BE2C (cell line): ENCODE results near the gene PPM1N.

Source experiments
- DNase-seq: peaks from one replicate; pipeline ENCODE4 v3.0.0-alpha.2; 2020
- H3K27me3 ChIP-seq: fragments of 250-450 bp; sonication (Bioruptor Pico); 2 replicates; pipeline ENCODE4 v1.5.1; 2020; ENCODE audit warnings: mild to moderate bottlenecking
- H3K36me3 ChIP-seq: fragments of 250-450 bp; sonication (Bioruptor Pico); 2 replicates; pipeline ENCODE4 v1.5.1; 2020; ENCODE audit warnings: mild to moderate bottlenecking
- H3K4me1 ChIP-seq: fragments of 250-450 bp; sonication (Bioruptor Pico); 2 replicates; pipeline ENCODE4 v1.5.1; 2020
- H3K4me3 ChIP-seq: 2 replicates; pipeline ENCODE4 v1.5.1; 2011; ENCODE audit warnings: low read depth, low read length
- H3K9me3 ChIP-seq: fragments of 250-450 bp; sonication (Bioruptor Pico); 2 replicates; pipeline ENCODE4 v1.5.1; 2020
- CTCF ChIP-seq: IDR thresholded peaks from 2 replicates; pipeline ENCODE4 v1.5.1; 2012; ENCODE audit warnings: mild to moderate bottlenecking, low read depth, low read length

Gene PPM1N

GRCh38 chr19:45499196-45500180 is 1.2 kb downstream of the PPM1N start:
- Histone ChIP-seq H3K27me3 (no peaks in the 10 kb centered on the region), H3K36me3 (peaks cover 7% of the 10 kb centered on the region), H3K9me3 (no peaks in the 10 kb centered on the region; the same call in 1 of the 2 replicates), H3K4me3 (no peak overlapping the region), H3K4me1 (peaks cover 6% of the 10 kb centered on the region)
- peak; percentile 84 for DNase-seq
- TF ChIP-seq CTCF, result no peak

- Histone ChIP-seq H3K27me3 (no peaks in the 10 kb centered on the region), H3K9me3 (no peaks in the 10 kb centered on the region; the same call in 1 of the 2 replicates), H3K4me3 (no peak overlapping the region), H3K36me3 (no peaks in the 10 kb centered on the region; the same call in 1 of the 2 replicates), H3K4me1 (peaks cover 6% of the 10 kb centered on the region)
- no peak for DNase-seq
- TF ChIP-seq CTCF, result no peak
Observed at GRCh38 chr19:45500918-45501729, 2.9 kb downstream of the PPM1N start.

GRCh38 chr19:45501730-45502014 is 3.4 kb downstream of the PPM1N start:
- peaks cover 8% of the 10 kb centered on the region for H3K4me1 ChIP-seq
- H3K27me3 ChIP-seq, result no peaks in the 10 kb centered on the region
- no peak for DNase-seq
- H3K4me3 ChIP-seq, result no peak overlapping the region
- H3K9me3 ChIP-seq, result no peaks in the 10 kb centered on the region; the same call in 1 of the 2 replicates
- TF ChIP-seq CTCF, result no peak
- no peaks in the 10 kb centered on the region; the same call in 1 of the 2 replicates for H3K36me3 ChIP-seq

GRCh38 chr19:45502111-45502510 is 3.9 kb downstream of the PPM1N start:
- H3K36me3 ChIP-seq, result no peaks in the 10 kb centered on the region
- H3K27me3 ChIP-seq, result no peaks in the 10 kb centered on the region
- H3K9me3 ChIP-seq, result no peaks in the 10 kb centered on the region; the same call in 1 of the 2 replicates
- H3K4me3 ChIP-seq, result no peak overlapping the region
- H3K4me1 ChIP-seq, result peaks cover 8% of the 10 kb centered on the region
- no peak for DNase-seq
- TF ChIP-seq CTCF, result no peak

- no peaks in the 10 kb centered on the region for H3K36me3 ChIP-seq
- H3K4me3 ChIP-seq, result no peak overlapping the region
- no peaks in the 10 kb centered on the region for H3K27me3 ChIP-seq
- no peak for TF ChIP-seq CTCF
- no peak for DNase-seq
- no peaks in the 10 kb centered on the region; the same call in 1 of the 2 replicates for H3K9me3 ChIP-seq
- H3K4me1 ChIP-seq, result peaks cover 8% of the 10 kb centered on the region
Observed at GRCh38 chr19:45503909-45504308, 5.7 kb downstream of the PPM1N start.
